Right hindlimb (tissue), 1 donor: ENCODE results near the gene C5.
A peak's percentile ranks its signal among the peaks of the same experiment; 100 is the strongest.
"Not testable (repeated sequence)": the region's sequence is repeated elsewhere in the genome, so short reads cannot be mapped to it uniquely, and the experiment has no call there.

Experiments
- DNase-seq: peaks from one replicate; pipeline ENCODE4 v3.0.0-alpha.2; 2018

The C5 gene

DNA sequence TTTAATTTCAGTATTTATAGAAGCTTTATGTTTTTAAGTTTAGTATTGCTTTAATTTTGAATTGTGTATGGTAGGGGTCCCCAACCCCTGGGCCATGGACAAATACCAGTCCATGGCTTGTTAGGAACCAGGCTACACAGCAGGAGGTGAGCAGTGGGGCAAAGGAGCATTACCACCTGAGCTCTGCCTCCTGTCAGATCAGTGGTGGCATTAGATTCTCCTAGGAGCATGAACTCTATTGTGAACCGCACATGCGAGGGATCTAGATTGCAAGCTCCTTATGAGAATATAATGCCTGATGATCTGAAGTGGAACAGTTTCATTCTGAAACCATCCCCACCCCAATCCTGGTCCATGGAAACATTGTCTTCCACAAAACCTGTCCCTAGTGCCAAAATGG lies 1.9 kb downstream of the C5 start:
- no peak for DNase-seq

DNA sequence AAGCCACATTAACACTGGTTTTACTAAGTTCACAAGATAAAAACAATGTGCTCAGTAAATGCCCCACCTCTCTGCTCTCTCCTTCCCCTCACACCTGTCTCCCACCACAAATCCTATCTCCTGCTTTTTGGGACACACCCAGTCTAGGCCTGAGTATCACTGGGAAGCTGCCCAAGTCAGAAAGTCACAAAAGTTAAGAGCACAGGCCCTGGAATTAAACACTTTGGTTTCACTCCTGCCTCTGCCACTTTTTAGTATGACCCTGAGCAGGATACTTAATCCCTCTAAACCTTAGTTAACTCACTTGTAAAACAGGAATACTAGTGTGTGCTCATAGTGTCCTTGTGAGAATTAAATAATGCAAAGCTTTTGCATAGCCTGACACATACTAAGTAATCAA lies 11.3 kb downstream of the C5 start:
- DNase-seq: no peak

DNA sequence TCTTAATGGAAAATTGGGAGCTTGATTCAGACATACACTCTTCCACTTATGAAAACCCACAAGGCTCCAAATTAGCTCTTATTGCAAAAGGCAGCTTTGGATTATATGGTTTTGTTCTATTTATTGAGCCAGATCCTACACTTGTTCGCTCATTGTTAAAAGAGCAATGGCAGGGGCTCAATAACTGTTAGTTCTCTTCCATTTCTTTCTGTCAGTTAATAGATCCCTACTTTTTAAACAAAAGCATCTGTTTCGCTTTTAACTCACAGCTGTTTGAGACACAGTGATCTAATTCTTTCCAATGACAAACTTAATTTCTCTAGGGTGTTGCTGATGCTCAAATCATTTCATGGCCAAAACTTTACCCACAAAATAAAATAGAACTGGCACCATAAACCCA lies 11.7 kb downstream of the C5 start:
- no peak for DNase-seq

DNA sequence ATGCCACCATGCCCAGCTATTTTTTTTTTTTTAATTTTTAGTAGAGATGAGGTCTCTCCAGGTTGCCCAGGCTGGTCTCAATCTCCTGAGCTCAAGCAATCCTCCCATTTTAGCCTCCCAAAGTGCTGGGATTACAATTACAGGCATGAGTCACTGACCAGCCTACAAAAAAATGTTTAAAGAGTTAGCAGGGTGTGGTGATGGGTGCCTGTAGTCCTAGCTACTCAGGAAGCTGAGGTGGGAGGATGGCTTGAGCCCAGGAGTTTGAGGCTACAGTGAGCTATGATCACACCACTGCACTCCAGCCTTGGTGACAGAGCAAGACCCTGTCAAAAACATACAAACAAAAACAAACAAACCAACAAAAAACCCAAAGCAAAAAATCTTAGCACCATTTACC lies 14.4 kb downstream of the C5 start:
- DNase-seq: not testable (repeated sequence)

DNA sequence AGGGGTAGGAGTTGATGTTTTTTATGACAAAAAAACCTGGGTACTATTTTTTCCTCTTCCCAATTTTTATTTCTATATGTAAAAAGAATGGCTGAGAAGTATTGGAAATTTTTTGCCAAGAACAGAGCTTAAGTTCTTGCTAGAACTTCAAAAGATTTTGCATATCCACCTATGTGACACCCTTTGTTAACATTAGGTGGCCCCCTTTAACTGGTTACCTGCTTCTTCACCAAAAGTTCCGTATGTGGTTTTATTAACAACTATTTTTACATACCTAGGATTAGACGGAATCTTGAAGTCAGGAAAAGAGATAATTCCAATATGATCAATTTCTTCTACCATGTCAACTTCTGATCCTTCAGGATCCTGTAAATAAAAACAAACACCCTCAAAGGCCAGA lies 15.5 kb downstream of the C5 start:
- no peak for DNase-seq

DNA sequence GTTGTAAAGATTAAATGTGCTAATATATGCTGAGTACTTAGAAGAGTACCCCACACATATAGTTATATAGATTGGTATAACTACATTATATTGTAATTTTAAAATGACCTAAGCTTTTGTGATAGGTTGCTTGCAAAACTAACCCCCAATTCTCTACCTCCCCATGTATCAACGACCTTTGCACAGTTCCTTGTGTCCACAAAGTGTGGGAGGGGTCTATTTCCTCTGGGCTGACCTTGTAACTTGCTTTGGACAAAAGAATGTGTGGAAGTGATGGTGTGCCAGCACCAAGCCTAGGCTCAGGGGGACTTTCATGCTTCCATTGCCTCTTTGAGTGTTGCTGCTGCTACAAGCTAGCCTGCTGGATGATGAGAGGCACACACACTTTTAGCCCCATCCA lies 20.6 kb downstream of the C5 start:
- no peak for DNase-seq

DNA sequence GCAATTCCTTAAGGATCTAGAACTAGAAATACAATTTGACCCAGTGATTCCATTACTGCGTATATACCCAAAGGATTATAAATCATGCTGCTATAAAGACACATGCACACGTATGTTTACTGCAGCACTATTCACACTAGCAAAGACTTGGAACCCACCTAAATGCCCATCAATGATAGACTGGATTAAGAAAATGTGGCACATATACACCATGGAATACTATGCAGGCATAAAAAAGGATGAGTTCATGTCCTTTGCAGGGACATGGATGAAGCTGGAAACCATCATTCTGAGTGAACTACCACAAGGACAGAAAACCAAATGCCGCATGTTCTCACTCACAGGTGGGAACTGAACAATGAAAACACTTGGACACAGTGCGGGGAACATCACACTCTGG lies 21.8 kb downstream of the C5 start:
- DNase-seq: not testable (repeated sequence)

DNA sequence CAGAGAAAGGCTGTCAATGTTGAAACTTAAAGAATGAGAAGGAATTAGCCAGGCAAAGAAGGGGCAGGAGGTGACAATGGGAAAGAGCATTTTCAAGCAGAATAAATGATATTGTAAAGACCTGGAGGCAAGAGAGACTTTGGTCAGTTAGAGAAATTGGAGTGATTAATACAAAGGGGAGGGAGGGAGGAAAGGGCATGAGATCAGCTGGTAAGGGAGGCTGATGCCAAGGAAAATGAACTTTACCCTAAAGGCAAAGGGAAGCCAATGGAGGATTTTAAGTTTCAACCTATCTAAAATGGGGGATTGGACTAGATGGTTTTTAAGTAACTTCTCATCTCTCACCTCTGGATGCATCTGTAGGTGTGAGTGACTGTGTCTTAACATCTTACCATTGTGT lies 23.3 kb downstream of the C5 start:
- DNase-seq: no peak

DNA sequence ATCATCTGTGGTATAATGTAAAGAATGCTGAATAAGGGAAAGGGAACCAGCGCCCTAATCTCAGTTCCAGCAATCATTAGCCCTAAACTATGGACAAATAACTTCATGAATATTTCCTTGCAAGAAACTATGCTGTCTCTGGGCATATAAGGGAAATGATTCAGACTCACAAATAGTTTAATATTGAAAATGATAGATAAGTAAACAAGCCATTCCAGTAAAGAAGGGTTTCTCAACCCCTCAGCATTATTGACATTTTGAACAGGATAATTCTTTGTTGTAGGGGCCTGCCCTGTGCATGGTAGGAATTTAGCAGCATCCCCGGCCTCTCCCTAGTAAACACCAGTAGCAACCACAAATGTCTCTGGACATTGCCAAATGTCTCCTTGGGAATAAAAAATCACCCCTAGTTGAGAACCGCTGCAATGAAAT lies 23.8 kb downstream of the C5 start:
- no peak for DNase-seq

DNA sequence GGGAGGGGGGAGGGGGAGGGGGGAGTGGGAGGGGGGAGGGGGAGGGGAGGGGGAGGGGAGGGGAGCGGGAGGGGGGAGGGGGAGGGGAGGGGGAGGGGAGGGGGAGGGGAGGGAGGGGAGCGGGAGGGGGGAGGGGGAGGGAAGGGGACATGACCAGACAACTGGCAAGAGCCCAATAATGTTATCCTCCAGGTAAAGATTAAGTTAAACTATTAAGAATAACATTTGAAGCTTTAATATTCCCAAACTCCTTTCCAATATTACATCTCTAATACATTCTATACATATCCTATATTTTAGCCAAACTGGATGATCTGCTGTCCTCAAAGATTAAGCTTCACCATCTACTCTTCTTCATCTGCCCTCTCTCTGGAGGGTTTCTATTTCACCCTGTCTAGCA lies 25.8 kb downstream of the C5 start:
- no peak for DNase-seq

DNA sequence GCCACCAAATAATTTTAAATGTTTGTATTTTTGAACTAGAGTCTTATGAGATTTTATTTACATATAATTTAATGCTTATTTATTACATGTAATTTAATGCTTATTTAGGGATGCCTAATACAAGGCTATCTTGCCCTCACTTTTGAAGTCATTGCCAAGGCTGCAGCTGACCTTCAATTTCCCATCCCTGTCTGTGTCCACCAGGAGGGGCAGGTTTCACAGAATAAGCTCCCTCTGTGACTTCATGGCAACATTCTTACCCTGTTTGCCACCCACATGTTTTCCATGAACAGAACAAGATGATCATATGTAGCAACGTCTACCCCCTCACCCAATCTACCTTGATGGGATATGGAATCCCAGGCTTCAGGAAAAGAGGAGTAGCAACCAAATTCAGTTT lies 27.0 kb downstream of the C5 start:
- no peak for DNase-seq

DNA sequence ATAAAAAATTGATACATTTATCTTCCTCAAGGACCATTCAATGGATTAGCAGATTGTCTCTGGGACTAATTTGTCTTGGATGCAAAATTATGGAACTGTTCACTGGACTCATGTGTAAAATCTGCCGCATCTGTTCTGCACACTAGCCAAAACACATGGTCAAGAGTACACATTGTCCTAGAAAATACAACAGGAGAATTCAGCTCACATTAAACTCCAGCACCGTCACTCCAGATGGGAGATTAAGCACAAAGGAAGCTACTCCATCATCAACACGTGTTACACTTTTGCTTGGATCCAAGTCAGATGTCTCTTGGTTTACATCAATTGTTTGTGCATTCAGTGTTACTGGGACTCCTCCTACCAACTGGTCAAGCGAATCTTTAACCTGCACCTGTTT lies 28.8 kb downstream of the C5 start:
- DNase-seq: peak; percentile 73

DNA sequence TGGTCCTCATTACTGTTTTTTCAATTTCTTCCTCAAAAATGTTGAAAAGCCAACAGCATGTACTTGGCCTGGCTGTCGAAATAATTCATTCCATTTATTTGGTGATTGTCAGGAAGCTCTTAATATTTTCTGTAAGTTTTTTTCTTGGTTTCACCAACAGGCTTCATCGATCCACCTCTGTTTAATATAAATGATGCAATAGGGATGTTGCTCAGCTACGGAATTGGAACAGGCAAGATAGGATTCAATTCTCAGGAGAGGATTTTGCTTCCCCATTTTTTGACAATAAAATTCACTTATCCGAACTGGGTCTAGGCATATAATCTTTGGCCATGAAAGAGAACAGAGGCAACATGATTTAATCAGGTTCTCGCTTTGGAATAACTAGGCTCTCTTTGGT lies 30.8 kb downstream of the C5 start:
- no peak for DNase-seq

DNA sequence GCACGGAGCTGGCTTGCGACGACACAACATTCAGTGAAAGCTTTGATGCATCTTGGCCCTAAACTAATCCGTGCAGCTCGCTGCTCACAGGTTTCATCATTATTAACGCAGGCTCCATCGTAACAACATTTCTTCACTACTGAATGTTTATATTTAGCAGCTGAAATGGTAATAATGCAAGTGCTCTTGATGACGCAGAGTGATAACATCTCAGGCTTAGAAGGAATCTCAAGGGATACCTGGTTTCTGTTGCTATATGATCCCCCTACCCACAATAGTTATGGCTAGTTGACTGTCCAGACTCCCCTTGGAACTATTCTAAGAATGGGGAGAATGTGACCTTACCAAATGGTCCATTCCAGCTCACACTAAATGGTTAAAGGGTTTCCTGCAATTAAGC lies 36.2 kb downstream of the C5 start:
- DNase-seq: no peak

DNA sequence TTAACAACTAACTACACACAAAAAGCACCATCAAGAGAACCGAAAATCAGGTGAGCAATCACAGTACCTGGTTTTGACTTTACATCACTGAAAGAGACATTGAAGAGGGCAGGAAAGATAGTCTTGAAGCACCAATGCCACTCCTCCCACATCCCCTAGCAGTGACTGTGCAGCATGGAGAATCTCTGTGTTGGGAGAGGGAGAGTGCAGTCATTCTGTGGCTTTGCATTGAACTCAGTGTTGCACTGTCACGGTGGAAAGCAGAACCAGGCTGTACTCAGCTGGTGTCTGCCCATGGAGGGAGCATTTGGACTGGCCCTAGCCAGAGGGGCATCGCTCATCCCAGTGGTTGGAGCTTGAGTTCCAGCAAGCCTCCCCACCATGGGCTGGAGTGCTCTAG lies 40.4 kb downstream of the C5 start:
- DNase-seq: no peak

DNA sequence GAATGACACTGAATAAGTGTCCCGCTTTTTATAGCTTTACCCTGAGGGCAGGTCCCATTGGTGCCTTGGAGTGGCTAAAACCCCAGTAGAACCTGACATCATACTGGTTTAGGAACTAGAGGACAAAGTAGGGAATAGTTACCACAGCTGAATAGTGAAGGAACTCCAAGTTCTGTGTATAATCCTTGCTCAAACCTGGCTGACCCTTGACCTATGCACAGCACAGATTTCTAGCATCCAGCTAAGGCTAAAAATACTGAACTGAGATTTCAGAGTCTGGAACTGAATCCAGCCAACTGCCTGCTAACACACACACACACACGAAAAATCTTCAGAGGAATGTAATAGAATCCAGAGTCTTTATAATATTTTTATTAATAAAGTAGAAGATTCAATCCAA lies 50.8 kb downstream of the C5 start:
- DNase-seq: no peak

DNA sequence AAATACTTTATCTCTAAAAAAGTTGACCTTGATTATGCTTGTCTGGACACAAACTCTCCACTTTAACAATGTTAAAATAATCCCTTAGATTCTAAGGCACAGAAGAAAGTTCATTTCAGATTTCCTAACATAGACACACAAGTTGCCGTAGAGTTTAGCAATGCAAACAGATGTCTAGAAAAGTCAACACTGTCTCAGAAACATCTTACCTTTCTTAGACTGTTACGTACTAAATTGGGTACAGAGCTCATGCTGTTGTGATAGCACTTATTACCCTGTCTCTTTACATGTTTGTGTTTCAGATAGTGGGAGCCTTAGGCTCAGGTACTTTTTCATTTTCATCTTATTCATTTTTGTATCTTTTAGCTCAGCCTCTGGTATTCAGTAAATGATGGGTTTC lies 52.0 kb downstream of the C5 start:
- no peak for DNase-seq

DNA sequence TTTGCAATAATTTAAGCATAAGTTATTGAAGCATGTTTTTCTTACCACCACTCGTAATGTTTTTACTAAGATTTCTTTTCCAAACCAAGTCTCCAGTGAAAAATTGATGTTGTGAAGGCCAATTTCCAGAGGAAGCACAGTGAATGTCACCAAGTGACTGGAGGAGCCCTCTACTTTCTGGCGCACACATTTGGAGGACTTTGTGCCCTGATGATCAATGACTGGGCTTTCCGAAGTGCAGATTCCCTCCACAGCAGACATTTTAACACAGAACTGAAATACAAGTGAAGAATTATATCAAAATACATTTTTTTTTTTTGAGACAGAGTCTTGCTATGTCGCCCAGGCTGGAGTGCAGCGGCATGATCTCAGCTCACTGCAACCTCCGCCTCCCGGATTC lies 52.6 kb downstream of the C5 start:
- no peak for DNase-seq

DNA sequence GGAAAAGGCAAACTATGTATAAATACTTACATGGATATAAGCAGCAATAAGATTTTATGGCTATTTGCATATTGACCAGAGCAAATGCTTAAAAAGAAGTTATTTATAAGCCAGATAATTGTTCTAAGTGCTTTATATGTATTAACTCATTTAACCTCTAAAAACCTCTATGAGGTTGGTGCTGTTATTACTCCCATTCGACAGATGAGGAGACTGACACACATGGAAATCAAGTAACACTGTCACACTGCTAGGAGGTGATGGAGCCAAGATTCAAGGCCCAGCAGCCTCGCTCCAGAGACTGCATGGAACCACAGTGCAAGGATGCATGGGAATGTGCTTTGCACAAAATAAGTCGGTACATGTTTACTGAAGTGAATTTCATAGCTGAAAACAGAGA lies 53.7 kb downstream of the C5 start:
- no peak for DNase-seq

DNA sequence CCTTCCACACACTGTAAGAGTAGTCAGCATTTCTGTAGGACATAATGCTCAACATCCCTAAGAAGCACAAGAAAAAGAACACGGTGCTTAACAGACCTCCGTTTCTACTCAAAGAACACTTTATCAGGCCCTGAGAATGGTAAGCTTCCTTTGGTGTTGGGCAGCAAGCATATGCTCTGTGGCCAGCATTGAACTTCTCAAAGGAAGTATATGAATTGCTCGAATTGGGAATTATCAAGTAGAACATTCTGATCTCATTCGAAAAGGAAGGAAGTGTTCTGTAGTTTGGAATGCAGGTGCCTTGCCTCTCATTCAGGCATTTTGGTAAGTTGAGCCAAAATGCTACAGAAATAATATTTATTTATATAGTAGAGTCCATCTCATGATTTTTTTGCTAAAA lies 61.0 kb downstream of the C5 start:
- no peak for DNase-seq

DNA sequence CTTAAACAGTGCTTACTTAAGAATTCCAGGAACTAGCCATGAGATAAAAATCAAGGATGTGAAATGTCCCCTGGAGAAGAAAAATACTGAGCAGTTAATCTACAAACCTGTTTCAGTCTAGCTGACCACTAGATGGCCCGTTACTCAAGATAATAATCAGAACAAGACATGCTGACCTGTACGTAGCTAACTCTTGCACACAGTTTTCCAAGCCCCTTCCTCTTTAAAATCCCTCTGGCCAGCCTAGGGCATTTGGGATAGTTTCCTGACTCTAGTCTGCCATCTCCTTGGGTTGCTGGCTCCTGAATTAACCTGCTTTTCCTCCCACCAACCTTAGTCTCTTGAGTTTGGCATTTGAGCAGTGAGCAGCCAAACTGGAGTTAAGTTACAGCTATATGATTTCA lies 64.3 kb downstream of the C5 start:
- DNase-seq: peak; percentile 38

DNA sequence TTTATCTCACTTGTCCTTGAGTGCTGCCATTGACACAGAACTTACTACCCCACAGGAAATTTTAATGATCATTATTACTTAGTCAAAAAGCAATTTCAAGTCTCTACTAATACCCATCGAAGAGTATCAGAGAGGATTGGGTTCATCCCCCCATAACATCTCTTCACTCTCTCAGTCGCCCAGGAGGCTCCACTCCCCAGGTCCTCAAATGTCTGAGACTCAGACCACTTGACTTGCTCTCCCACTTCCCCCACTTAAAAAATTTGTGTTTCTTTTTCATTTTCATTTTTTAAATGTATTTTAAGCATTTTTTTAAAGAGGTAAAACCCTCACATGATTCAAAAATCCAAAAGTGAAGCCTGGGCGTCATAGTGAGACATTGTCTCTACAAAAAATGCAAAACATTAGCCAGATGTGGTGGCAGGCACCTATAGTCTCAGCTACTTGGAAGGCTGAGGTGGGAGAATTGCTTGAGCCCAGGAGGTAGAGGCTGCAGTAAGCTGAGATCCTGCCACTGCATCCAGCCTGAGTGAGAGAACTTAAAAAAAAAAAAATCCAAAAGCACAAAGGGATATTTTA lies 66.7 kb downstream of the C5 start:
- no peak for DNase-seq

DNA sequence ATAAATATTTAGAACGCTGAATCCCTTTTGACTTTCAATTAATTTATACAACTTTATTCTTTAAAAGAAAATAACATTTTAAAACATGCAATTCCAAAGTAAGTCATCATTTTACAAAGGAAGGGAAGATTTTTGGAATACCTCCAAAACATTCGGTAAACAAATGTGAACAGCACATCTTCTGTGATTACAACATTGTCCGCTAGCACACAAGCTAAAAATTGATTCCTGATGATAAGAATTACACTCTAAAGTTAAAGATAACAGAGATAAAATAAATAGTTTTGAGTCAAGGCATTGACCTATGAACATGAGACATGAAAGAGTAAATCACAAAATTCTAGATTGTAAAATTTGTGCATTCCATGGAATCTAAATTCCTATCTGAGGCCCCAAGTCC lies 67.2 kb downstream of the C5 start:
- DNase-seq: no peak

DNA sequence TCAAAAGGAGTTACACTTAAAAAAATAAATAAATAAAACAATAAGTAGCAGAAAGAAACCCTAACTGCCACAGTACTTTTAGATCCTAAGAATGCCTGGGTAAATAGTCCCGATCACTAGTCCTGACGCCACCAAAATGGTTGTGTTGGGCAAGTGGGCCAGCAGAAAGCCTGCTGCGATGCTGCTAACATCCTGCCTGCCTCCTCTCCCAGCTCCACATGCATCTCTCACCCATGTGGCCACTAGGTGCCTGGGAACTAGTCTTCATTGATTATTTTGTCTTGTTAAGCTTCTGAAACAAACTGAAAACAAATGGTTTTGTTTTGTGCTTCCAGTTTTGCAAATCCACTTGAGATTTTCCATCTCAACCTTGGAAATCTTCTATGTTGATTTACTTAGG lies 69.1 kb downstream of the C5 start:
- DNase-seq: no peak

DNA sequence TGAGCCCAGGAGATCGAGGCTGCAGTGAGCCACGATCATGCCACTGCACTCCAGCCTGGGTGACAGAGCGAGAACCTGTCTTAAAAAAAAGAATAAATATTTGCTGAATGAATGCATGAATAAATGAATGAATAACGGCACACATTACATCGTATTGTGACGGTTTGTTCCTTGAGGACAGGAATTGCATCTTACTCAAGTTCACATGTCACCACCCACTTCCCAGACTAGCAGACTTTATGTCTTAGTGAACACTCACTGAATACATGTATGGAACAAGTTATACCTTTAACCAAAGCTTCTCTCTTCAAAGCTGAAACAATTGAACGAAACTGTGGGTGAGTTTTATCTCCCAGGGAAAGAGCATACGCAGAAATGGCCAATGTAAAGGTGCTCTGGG lies 70.3 kb downstream of the C5 start:
- DNase-seq: no peak

DNA sequence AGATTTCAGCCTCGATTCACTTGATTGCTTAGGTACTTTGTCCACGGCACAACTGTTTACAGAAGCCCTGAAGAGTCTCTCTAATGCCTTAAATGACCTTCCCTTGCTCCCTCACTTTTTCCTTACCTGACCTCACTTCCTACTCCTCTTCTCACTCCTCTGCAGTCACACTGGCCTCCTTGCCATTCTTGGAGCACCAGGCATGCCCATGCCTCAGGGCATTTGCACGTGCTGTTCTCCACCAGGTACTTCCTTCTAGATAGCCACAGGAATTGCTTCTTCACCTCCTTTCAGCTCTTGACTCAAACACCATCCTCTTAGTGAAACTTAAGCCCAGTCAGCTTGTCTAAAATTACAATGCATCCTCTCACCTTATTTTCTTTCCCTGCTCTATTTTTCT lies 71.1 kb downstream of the C5 start:
- no peak for DNase-seq
